ENCODE results near the gene TTF2.
A peak's percentile ranks its signal among the peaks of the same experiment; 100 is the strongest.

Gene TTF2

GRCh38 chr1:117047271-117047670, 12.9 kb upstream of the TTF2 start:
- no peak for DNase-seq

GRCh38 chr1:117049857-117050256, 10.3 kb upstream of the TTF2 start:
- no peak for DNase-seq

- DNase-seq: no peak
These were observed 8.7 kb upstream of the TTF2 start for GRCh38 chr1:117051224-117052064.

GRCh38 chr1:117054068-117054467, 6.1 kb upstream of the TTF2 start:
- DNase-seq: no peak

DNA sequence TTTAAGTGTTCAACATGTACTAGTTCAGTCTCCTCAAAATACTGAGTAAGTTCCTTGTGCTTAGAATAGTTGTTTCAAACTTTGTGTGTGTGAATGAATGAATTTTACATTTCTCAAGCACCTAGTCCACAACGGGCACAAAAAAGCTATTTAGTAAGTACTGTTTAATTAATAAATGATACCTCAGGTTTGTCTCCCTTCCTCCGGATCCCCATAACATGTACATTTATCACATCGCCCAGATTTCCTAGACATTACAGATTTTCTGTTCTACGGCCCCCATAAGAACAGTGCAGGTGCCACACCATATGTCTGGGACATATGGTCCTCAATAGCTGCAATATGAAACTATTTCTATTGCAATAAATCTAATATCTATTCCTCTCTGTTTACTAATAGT, 1.3 kb upstream of the TTF2 start:
- no peak for DNase-seq

- DNase-seq: peak; percentile 69
These were observed 820 bp upstream of the TTF2 start for GRCh38 chr1:117059334-117059677.

GRCh38 chr1:117060441-117061317, 553 bp downstream of the TTF2 start:
- DNase-seq: no peak

DNA sequence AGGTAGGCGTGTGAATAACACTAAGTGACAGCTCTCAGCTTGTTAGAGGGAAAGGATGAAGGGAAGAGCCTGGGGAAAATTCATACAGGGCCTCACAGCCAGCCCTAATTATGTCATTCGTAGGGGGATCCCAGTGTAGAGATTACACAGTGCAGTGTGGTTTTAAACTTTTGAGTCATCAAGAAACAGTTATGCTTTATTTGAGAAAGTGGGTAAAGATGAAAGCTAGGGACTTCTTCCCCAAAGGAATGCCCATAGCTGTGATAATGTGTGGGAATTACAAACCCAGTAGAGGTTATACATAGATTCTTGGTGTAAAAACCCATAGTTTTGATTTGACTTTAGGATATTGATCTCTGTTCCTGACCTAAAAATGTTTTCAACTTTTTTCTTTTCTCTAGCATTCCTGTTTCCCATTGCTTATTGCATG, 1.9 kb downstream of the TTF2 start:
- no peak for DNase-seq

GRCh38 chr1:117066367-117066766, 6.2 kb downstream of the TTF2 start:
- no peak for DNase-seq

DNA sequence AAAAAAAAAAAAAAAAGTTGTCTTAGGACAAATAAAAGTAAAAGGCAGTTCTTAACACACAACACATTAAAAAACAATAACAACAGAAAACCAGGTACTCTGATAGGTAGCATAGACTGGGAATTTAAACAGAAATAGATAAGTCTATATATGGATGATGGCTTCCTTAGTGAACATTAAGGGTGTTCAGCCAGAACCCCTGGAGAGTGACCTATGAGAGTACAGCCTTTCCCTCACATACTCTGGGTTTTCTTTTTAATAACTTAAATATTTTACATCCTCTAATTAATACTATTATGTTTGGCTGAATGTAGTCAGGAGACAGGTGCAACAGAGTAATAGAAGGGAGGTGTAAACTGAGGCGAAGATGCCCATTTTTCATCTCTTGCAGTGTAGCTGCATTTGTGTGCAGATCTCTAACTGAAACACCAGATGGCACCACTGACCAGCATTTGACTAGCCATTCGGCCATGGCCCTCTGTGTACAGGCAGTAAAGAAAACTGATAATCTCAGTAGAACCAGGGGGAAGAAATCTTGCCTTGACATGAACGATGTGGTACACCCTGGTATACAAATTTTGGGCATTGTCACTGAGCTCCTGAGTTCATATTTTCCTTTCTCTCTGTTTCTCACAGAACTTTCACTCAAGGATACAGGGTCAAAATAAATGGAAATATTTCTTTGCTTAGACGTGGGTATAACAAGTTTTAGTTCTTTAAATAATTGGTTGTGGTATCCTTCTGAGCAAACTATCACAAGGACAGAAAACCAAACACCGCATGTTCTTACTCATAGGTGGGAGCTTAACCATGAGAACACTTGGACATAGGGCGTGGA, 7.6 kb downstream of the TTF2 start:
- DNase-seq: peak; percentile 42

- no peak for DNase-seq
These were observed 8.5 kb downstream of the TTF2 start for GRCh38 chr1:117068580-117068979.

DNA sequence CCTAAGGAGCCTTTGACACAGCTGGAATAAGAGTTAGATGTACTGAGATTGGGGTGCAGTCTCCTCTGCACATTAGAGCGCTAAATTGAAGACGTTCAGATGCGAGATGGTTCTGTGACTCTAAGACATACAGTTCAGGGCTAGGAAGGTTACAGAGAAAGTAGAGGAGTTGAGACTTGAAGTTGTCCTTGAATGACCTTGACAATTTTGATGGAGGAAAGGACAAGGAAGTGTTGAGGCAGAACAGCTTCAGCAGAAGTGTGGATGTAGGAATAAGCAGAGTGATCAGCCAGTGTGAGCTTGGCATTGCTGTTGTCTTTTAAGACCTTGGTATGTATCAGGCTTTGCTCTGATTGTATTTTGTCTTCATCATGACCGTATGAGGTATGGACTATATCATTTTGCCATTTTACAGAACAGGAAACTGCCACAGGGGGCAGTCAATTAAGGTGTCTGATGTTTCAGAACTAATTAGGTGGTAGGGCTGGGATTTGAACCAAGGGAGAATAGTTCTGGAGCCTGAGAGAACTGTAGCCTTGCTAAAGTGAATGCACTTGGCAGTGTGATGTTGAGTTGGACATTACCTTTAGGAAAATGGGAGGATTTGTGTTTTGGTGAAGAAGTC, 9.2 kb downstream of the TTF2 start:
- DNase-seq: no peak

- DNase-seq: no peak
These were observed 10.0 kb downstream of the TTF2 start for GRCh38 chr1:117070124-117070523.

GRCh38 chr1:117076648-117077047, 16.5 kb downstream of the TTF2 start:
- DNase-seq: no peak

DNA sequence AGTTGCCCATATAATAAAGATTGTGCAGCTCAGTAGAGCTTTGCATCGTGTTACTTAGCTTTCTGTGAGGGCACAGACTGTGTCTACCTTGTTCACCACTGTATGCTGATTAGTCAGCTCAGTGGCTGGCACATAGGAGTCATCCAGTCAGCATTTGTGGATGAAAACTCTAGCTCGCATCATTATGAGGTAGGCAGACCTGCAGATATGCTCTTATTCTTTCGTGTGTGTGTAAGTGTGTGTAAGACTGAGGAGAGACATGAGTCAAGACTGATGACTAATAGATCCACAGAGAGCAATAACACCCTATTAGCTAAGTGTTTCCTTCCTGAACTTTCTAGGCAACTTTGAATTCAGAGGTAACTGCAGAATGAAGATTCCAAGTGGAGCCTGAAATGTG, 17.1 kb downstream of the TTF2 start:
- DNase-seq: no peak

DNA sequence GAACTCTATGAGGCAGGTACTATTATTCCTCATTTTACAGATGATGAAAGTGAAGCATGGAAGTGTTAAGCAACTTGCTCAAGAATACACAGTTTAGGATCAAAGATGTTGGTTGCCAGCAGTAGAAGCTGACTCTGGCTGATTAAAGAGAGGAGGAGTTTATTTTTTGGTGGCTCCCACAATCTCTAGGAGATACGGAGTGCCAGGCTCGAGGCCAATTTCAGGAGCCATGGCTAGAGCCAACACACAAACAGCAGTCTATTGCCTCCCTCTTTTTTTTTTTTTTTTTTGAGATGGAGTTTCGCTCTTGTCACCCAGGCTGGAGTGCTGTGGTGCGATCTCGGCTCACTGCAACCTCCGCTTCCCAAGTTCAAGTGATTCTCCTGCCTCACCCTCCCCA, 19.6 kb downstream of the TTF2 start:
- no peak for DNase-seq

- DNase-seq: no peak
These were observed 24.1 kb downstream of the TTF2 start for GRCh38 chr1:117084231-117084630.

GRCh38 chr1:117087686-117088085, 27.6 kb downstream of the TTF2 start:
- no peak for DNase-seq

GRCh38 chr1:117089996-117090395, 29.9 kb downstream of the TTF2 start:
- no peak for DNase-seq

DNA sequence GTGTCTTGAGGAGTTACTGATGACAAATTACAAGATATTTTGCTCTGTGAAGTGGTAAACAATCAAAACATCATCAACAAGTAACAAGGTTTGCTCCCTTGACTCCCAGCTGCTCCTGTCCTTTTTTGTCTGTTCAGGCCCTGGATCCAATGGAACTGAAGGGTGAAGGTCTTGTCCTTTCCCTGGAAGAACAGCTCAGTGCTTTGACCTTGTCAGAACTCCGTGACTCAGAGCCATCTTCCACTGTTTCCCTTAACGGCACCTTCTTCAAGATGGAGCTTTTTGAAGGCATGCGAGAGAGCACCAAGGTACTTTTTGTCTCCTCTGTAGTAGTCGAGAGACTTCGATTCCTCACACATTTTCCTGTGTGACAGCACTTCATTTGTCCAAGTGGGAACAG, 32.5 kb downstream of the TTF2 start:
- no peak for DNase-seq

DNA sequence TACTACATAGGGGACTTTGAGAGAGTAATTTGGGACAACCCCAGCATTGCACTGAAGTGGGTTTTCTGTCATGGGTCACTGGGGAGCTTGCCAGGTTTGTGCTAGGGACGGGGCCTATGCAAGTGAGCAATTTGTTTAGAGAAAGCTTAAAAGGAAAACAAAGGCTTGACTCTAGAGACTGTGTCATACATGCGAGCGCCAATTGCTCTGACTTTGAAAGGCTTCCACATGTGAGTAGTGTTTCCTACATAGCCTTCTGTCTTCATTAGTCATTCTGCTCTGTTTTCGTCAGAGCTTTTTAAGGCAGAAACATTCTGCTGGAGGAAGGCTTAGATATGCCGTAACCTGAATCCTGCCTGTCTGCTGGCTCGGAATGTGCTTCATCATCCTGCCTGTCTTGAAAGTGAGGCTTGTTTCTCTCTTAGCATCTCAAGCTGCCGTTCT, 33.0 kb downstream of the TTF2 start:
- no peak for DNase-seq

DNA sequence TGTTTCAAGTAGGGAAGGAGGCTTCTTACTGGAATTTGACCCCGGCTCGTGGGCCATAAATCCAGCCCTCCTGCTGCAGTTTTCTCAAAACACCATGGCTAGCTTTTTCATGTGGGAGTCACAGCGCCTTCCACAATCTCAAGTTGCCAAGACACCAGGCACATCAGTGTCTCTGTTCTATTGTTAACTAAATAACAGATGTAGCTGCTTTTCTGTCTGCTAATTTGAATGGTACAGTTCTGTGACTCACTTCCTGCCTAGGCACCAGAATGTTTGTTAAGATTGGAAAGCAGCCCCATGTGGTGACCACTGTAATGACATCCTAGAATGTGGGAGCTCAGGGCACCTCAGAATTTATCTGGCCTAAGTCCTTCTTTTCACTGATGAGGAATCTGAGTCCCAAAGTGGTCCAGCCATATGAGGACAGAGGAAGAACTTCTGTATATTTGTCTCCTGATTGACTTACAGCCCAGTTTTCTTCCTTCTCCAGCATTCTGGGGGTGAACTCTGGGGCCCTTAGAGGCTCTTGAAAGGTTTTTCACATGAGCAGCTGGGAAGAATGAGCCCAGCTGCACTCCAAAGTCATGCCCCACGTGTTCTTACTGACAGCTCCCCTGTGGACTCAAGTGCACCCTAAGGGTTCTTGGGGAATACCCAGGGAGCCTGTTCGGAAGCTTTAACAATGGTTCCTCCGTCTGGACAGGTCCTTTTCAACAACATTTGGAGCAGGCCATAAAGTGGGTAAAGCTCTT, 33.9 kb downstream of the TTF2 start:
- DNase-seq: no peak

Measured in activated CD4-positive, CD25-positive, alpha-beta regulatory T cell treated with anti-CD3 and anti-CD28 coated beads, Interleukin-2, amount 50 U/mL, for 72 hours (primary cell).